ENCODE results near the gene ATAD3A.
"Not testable (repeated sequence)": the region's sequence is repeated elsewhere in the genome, so short reads cannot be mapped to it uniquely, and the experiment has no call there.

- TF ChIP-seq, protein P1, sequence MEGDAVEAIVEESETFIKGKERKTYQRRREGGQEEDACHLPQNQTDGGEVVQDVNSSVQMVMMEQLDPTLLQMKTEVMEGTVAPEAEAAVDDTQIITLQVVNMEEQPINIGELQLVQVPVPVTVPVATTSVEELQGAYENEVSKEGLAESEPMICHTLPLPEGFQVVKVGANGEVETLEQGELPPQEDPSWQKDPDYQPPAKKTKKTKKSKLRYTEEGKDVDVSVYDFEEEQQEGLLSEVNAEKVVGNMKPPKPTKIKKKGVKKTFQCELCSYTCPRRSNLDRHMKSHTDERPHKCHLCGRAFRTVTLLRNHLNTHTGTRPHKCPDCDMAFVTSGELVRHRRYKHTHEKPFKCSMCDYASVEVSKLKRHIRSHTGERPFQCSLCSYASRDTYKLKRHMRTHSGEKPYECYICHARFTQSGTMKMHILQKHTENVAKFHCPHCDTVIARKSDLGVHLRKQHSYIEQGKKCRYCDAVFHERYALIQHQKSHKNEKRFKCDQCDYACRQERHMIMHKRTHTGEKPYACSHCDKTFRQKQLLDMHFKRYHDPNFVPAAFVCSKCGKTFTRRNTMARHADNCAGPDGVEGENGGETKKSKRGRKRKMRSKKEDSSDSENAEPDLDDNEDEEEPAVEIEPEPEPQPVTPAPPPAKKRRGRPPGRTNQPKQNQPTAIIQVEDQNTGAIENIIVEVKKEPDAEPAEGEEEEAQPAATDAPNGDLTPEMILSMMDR (IDR thresholded peaks at IDR 0.05; ENCODE audit: insufficient read depth, low read length, poor library complexity, severe bottlenecking), result not testable (repeated sequence)
- TF ChIP-seq EZH2phosphoT487 (conservative IDR thresholded peaks at IDR 0.05; ENCODE audit: low read length), result not testable (repeated sequence)
Observed at GRCh38 chr1:1508775-1509464, 3.0 kb upstream of the ATAD3A start.

Data from SU-DHL-6 (cell line).